ENCODE measurements around the gene IER5L.

DNA sequence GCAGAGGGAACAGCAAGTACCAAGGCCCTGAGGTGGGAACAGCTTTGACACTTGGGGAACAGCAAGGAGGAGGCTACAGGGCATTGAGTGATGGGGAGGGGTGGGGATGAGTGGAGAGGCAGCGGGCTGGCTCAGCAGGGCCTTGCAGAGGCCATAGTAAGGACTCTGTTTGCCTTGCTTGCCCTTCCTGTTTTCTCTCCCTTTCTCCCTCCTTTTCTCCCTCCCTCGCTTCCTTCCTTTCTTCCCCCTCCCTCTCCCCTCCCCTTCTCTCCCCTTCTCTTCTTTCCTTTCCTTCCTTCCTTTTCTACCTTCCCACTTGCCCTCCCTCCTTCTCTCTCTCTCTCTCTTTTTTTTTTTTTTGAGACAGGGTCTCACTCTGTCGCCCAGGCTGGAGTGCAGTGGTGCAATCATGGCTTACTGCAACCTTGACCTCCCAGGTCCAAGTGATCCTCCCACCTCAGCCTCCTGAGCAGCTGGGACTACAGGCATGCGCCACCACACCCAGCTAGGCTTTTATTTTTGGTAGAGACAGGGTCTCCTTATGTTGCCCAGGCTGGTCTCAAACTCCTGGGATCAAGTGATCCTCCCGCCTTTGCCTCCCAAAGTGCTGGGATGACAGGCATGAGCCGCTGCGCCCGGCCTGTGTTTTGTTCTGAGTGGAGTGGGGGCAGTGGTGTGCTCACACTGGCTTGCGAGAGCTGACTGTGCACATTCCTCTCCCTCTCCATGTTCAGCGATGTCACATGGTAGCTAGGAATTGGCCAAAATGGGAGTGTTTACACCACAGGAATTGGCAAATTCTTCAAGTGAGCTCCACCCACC is 17.1 kb downstream of the IER5L start:
- TF ChIP-seq, protein P1, sequence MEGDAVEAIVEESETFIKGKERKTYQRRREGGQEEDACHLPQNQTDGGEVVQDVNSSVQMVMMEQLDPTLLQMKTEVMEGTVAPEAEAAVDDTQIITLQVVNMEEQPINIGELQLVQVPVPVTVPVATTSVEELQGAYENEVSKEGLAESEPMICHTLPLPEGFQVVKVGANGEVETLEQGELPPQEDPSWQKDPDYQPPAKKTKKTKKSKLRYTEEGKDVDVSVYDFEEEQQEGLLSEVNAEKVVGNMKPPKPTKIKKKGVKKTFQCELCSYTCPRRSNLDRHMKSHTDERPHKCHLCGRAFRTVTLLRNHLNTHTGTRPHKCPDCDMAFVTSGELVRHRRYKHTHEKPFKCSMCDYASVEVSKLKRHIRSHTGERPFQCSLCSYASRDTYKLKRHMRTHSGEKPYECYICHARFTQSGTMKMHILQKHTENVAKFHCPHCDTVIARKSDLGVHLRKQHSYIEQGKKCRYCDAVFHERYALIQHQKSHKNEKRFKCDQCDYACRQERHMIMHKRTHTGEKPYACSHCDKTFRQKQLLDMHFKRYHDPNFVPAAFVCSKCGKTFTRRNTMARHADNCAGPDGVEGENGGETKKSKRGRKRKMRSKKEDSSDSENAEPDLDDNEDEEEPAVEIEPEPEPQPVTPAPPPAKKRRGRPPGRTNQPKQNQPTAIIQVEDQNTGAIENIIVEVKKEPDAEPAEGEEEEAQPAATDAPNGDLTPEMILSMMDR (IDR thresholded peaks at IDR 0.05), result no peak
- no peak for TF ChIP-seq POLR2A (IDR thresholded peaks at IDR 0.05)
